ENCODE results near the gene QTRT2. TPM values are rescaled to one million over a fixed set of nuclear protein-coding genes. Genes with fewer than 3 reads are reported as not detected.

QTRT2 gene
- total and polyA plus RNA-seq, 2 experiments from 2014 or later, result 32.3 to 66.5 TPM

- TF ChIP-seq NANOG (IDR thresholded peaks at IDR 0.05; ENCODE audit: borderline replicate concordance) (no peak), CREB1 (CRISPR knock-in tag; IDR thresholded peaks at IDR 0.05; ENCODE audit: low read depth) (no peak), REST (IDR thresholded peaks at IDR 0.05; ENCODE audit: unreplicated experiment) (no peak), JUNB (IDR thresholded peaks at IDR 0.05; ENCODE audit: unreplicated experiment) (no peak)
These were observed 58.6 kb downstream of the QTRT2 start (continued) for GRCh38 chr3:114115143-114115542.

GRCh38 chr3:114119776-114120175, 63.2 kb downstream of the QTRT2 start:
- no peaks in the 10 kb centered on the region for H3K4me1 ChIP-seq (ENCODE audit: insufficient read depth)
- 0 out of 2 replicates have a peak, but pooled peaks cover 3% of the 10 kb centered on the region for H3K9me2 ChIP-seq (ENCODE audit: insufficient read depth)
- H3K36me3 Mint-ChIP-seq (ENCODE audit: low read depth), result no peaks in the 10 kb centered on the region
- H3K27me3 Mint-ChIP-seq (ENCODE audit: insufficient read depth, low read depth, poor library complexity), result peaks cover 1% of the 10 kb centered on the region
- H3F3A ChIP-seq (replicated peaks; ENCODE audit: low read depth), result no peaks in the 10 kb centered on the region
- ATAC-seq, result no peak
- no peak overlapping the region for H3K4me2 ChIP-seq
- H2AFZ ChIP-seq, result no peak overlapping the region
- H3K27ac Mint-ChIP-seq, result no peak overlapping the region
- H3K27ac ChIP-seq (ENCODE audit: low read depth), result no peak overlapping the region
- H3K4me1 Mint-ChIP-seq, result peaks cover 10% of the 10 kb centered on the region
- no peaks in the 10 kb centered on the region for H3K79me2 ChIP-seq (replicated peaks; ENCODE audit: insufficient read depth)
- no peak overlapping the region for H3K4me3 Mint-ChIP-seq
- no peaks in the 10 kb centered on the region for H3K36me3 ChIP-seq (ENCODE audit: insufficient read depth)
- no peaks in the 10 kb centered on the region for H4K20me1 ChIP-seq (replicated peaks; ENCODE audit: insufficient read depth)
- H3K27me3 ChIP-seq (ENCODE audit: insufficient read depth), result no peaks in the 10 kb centered on the region
- no peaks in the 10 kb centered on the region for H3K9me3 Mint-ChIP-seq
- TF ChIP-seq ZNF331 (CRISPR knock-in tag; IDR thresholded peaks at IDR 0.05; ENCODE audit: low read depth), result no peak
- no peak for TF ChIP-seq EZH2 (IDR thresholded peaks at IDR 0.05; ENCODE audit: low read depth, unreplicated experiment)
- no peak for TF ChIP-seq STAT1 (IDR thresholded peaks at IDR 0.05; ENCODE audit: unreplicated experiment)
- no peak for TF ChIP-seq REST (IDR thresholded peaks at IDR 0.05; ENCODE audit: unreplicated experiment)
- TF ChIP-seq POLR2AphosphoS5 (IDR thresholded peaks at IDR 0.05; ENCODE audit: low read depth), result no peak
- no peak for TF ChIP-seq NANOG (IDR thresholded peaks at IDR 0.05; ENCODE audit: borderline replicate concordance)
- no peak for TF ChIP-seq JUNB (IDR thresholded peaks at IDR 0.05; ENCODE audit: unreplicated experiment)
- TF ChIP-seq ETS1 (IDR thresholded peaks at IDR 0.05), result no peak
- TF ChIP-seq ZNF462 (CRISPR knock-in tag; IDR thresholded peaks at IDR 0.05), result no peak
- H3K4me3 ChIP-seq, result no peak overlapping the region
- no peak for DNase-seq (ENCODE audit: low spot score)

Measured in GM23338 (cell line).